GM06990 (cell line): Measurements from ENCODE around the gene PDGFD.

Experiments
- DNase-seq: peaks from one replicate; pipeline ENCODE4 v3.0.0-alpha.2; 2011; ENCODE audit not compliant: insufficient read length; ENCODE audit errors: extremely low read depth
- H3K27me3 ChIP-seq: replicated peaks from 2 replicates; pipeline ENCODE4 v1.6.0; 2011; ENCODE audit warnings: low read length; ENCODE audit not compliant: control insufficient read depth, insufficient read depth
- H3K36me3 ChIP-seq: 2 replicates; pipeline ENCODE4 v1.5.1; 2011; ENCODE audit warnings: low read length; ENCODE audit not compliant: control insufficient read depth, insufficient read depth
- H3K4me3 ChIP-seq: replicated peaks from 2 replicates; pipeline ENCODE4 v1.5.1; 2011; ENCODE audit warnings: low read depth, mild to moderate bottlenecking, control low read depth, low read length
- CTCF ChIP-seq: IDR thresholded peaks from 2 replicates; pipeline ENCODE4 v1.5.1; 2011; ENCODE audit warnings: low read length, control low read depth, mild to moderate bottlenecking, inconsistent platforms; ENCODE audit not compliant: insufficient read depth, poor library complexity, severe bottlenecking

PDGFD gene

DNA sequence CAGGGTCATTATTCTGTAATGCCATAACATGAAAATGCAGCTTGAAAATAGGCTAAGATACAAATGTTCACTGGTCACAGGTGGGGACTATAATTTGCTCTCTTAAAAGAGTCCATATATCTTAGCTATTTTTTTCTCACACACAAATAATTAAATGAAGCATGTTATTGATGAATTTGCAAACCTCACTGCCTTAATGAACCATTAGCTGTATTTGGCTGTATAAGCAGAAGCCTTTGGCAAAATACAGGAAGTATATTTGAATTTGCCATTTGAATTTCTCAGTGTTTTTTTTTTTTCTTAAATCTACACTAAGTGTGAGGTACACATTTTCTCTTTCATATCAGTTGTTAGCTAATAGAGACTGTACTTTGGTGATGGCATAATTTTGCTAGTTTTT, 88.9 kb downstream of the PDGFD start:
- Histone ChIP-seq H3K27me3 (no peaks in the 10 kb centered on the region), H3K36me3 (no peaks in the 10 kb centered on the region), H3K4me3 (no peak overlapping the region)
- no peak for TF ChIP-seq CTCF
- DNase-seq: no peak

GRCh38 chr11:104073950-104074705, 89.8 kb downstream of the PDGFD start:
- DNase-seq: peak; percentile 3
- no peaks in the 10 kb centered on the region for H3K36me3 ChIP-seq
- H3K4me3 ChIP-seq: no peak overlapping the region
- TF ChIP-seq CTCF: no peak
- no peaks in the 10 kb centered on the region for H3K27me3 ChIP-seq

GRCh38 chr11:104067534-104067933, 96.4 kb downstream of the PDGFD start:
- Histone ChIP-seq H3K36me3 (no peaks in the 10 kb centered on the region), H3K4me3 (no peak overlapping the region), H3K27me3 (no peaks in the 10 kb centered on the region)
- no peak for TF ChIP-seq CTCF
- DNase-seq: no peak

DNA sequence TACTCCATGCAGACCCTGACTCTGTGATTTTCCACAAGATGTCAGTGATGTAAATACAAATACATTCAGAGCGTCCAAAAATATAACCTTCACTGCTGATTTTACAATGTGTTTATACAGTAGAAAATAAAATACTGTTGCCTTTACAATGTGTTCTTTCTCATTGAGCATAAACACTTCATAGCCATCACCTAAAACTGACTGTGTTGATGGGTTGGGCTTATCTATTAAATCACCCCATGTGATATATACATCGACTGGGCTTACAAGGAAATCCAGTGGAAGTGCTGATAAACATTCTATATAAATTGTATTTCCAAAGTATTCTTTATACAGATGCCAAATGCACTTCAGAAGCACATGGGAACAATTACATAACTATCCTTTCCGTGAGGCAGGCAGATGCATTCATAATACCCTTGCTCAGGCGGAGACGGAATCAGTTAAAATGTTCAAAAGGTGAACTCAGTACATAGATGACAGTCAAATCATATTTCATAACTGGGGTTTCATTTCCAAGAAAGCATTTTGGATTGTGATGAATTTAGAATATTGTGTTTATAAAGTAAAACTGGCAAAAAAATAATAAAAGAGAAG, 99.8 kb downstream of the PDGFD start:
- no peak for DNase-seq
- Histone ChIP-seq H3K27me3 (no peaks in the 10 kb centered on the region), H3K36me3 (no peaks in the 10 kb centered on the region), H3K4me3 (no peak overlapping the region)
- TF ChIP-seq CTCF: no peak

DNA sequence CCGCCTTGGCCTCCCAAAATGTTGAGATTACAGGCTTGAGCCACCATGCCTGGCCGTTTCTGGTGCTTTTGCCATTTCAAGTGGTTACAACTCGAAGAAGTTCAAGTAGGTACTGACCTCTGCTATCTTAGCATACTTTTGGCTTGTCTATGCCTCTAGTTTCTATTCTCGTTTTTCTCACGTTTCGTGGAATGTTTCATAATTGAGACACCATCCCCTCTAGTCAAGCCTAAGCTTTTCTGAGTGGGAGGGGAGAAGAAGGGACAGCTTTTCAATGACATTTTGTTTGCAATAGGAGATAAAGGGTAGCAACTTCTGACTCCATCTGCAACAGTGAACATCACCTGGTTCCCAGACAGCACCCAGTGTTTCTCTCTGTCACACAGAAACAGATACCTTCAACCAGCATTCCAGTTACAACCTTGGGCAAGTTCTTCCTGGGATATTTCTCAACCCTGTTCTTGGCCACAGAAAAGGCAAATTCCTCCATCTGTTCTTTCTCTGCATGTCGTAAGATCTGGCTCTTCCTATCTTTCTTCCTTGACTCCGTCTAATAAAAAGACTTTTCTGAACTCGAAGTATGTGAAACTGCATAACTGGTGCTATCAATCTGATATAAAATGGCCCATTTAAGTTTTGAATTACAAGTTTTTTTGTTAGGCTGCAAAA, 102.0 kb downstream of the PDGFD start:
- no peaks in the 10 kb centered on the region for H3K36me3 ChIP-seq
- TF ChIP-seq CTCF: no peak
- H3K27me3 ChIP-seq: no peaks in the 10 kb centered on the region
- no peak overlapping the region for H3K4me3 ChIP-seq
- no peak for DNase-seq
